DMS 273 (cell line): ENCODE measurements around the gene IFNGR2.

Experiments
- DNase-seq: peaks from one replicate; lab custom pipeline; 2025; ENCODE audit not compliant: unreplicated experiment; lab: John Stamatoyannopoulos, UW

The IFNGR2 gene

GRCh38 chr21:33480481-33481103 lies 77.4 kb downstream of the IFNGR2 start:
- no peak for DNase-seq

DNA sequence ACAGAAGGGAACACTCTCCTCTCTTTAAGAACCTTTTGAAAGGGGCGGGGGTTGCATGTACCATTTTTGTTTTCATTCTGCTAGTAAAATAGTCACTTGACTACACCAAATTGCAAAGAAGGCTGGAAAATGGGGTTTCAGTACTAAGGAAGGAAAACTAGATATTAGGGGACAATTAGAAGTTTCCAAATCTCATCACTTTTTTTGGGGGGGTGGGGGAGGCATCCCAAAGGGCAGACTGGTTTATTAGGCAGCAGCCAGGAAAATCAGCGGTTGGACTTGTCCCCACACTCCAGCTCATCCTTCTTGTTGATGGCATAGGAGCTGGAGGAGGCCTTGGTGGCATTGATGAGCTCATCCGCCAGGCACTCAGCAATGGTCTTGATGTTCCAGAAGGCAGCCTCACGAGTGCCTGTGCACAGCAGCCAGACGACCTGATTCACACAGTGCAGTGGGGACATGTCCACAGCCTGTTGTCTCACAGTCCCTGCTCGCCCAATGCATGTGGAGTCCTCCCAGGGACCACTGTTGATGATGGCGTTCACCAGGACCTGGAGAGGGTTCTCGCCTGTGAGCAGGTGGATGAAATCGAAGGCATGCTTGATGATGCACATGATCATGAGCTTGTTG lies 78.2 kb downstream of the IFNGR2 start:
- no peak for DNase-seq
